OCI-LY7 (cell line): ENCODE data around the gene CETN3. TPM values are rescaled to one million over a fixed set of nuclear protein-coding genes. Genes with fewer than 3 reads are reported as not detected.

Experiments used
- BruUV-seq: library from RNA; stranded (reverse); fragments of 400-500 nt; replicated peaks from 2 replicates; lab custom pipeline; 2021; lab: Mats Ljungman, UMichigan
- CTCF ChIA-PET: fragments of 300-600 bp; sonication (Branson Sonifier 250); formaldehyde crosslinking; loops from one replicate; lab custom pipeline; 2022; ENCODE audit warnings: antibody characterized with exemption; ENCODE audit not compliant: unreplicated experiment; lab: Charles Lee
- POLR2A ChIA-PET: fragments of 300-600 bp; sonication (Branson Sonifier 250); formaldehyde crosslinking; loops from one replicate; lab custom pipeline; 2022; ENCODE audit warnings: antibody characterized with exemption; lab: Charles Lee
- DNase-seq: peaks from one replicate; pipeline ENCODE4 v3.0.0-alpha.2; 2015; ENCODE audit warnings: low spot score
- H2AFZ ChIP-seq: fragments of 200-600 bp; sonication (generic), shearing (Covaris generic); 2 replicates; pipeline ENCODE4 v1.6.1; 2014; ENCODE audit warnings: mild to moderate bottlenecking, antibody characterized with exemption, low read length, moderate library complexity
- H3K27ac ChIP-seq: fragments of 200-600 bp; sonication (generic); 2 replicates; pipeline ENCODE4 v1.5.1; 2014; ENCODE audit warnings: mixed run types, low read depth, mild to moderate bottlenecking, moderate library complexity, low read length, inconsistent platforms; ENCODE audit not compliant: poor library complexity, severe bottlenecking
- H3K36me3 ChIP-seq: fragments of 200-600 bp; sonication (generic); 2 replicates; pipeline ENCODE4 v1.6.1; 2014; ENCODE audit warnings: mild to moderate bottlenecking, antibody characterized with exemption, low read length, moderate library complexity, mixed read lengths; ENCODE audit not compliant: insufficient read depth
- H3K4me1 ChIP-seq: fragments of 200-600 bp; sonication (generic); 2 replicates; pipeline ENCODE4 v1.5.1; 2014; ENCODE audit warnings: mild to moderate bottlenecking, low read length; ENCODE audit not compliant: insufficient read depth, poor library complexity, severe bottlenecking
- H3K4me2 ChIP-seq: fragments of 200-600 bp; sonication (generic); 2 replicates; pipeline ENCODE4 v1.6.1; 2014; ENCODE audit warnings: mild to moderate bottlenecking, low read length
- H3K4me3 ChIP-seq: fragments of 200-600 bp; sonication (generic); 2 replicates; pipeline ENCODE4 v1.5.1; 2014; ENCODE audit warnings: mild to moderate bottlenecking, low read depth, low read length; ENCODE audit not compliant: poor library complexity, severe bottlenecking
- H3K79me2 ChIP-seq: fragments of 200-600 bp; sonication (generic); 2 replicates; pipeline ENCODE4 v1.6.1; 2016; ENCODE audit warnings: low read depth, mild to moderate bottlenecking, low read length, moderate library complexity, mixed read lengths; ENCODE audit not compliant: insufficient read depth
- H3K9me2 ChIP-seq: fragments of 200-600 bp; sonication (generic); 2 replicates; pipeline ENCODE4 v1.6.1; 2016; ENCODE audit warnings: mild to moderate bottlenecking, low read length, mixed read lengths; ENCODE audit not compliant: insufficient read depth
- H3K9me3 ChIP-seq: fragments of 200-600 bp; sonication (generic); 2 replicates; pipeline ENCODE4 v1.6.1; 2014; ENCODE audit warnings: mild to moderate bottlenecking, mixed run types, low read length, mixed read lengths
- H4K20me1 ChIP-seq: fragments of 200-600 bp; sonication (generic); 2 replicates; pipeline ENCODE4 v1.6.1; 2014; ENCODE audit warnings: mild to moderate bottlenecking, antibody characterized with exemption, low read length, moderate library complexity, mixed read lengths; ENCODE audit not compliant: insufficient read depth
- EZH2phosphoT487 ChIP-seq: fragments of 200-600 bp; sonication (generic); IDR thresholded peaks from 2 replicates; pipeline ENCODE4 v1.6.1; 2018; ENCODE audit warnings: low read depth, borderline replicate concordance, mild to moderate bottlenecking, mixed run types, antibody characterized with exemption, low read length, moderate library complexity, mixed read lengths
- intact Hi-C: fragments of 100-400 bp; cut with micrococcal nuclease; formaldehyde crosslinking; loops from one replicate; pipeline ENCODE4 v1.10.0; 2022; ENCODE audit not compliant: unreplicated experiment
- total RNA-seq, 2 experiments: library from RNA; depleted of rRNA in 1 of 2; stranded (reverse); fragments of >200 nt in 1 of 2; shearing (Covaris generic) in 1 of 2; gene quantifications; 2 replicates each; pipeline ENCODE4 v1.2.3, GENCODE V29; 2014 to 2022
- TF ChIP-seq, protein P1 (sequence below): fragments of 200-600 bp; sonication (generic); conservative IDR thresholded peaks from 2 replicates; pipeline ENCODE4 v1.5.1; 2014; ENCODE audit warnings: mild to moderate bottlenecking, antibody characterized with exemption, low read length, moderate library complexity, mixed read lengths

Gene CETN3
- total RNA-seq, 2 experiments from 2014 or later, result 34.6 to 53.2 TPM

DNA sequence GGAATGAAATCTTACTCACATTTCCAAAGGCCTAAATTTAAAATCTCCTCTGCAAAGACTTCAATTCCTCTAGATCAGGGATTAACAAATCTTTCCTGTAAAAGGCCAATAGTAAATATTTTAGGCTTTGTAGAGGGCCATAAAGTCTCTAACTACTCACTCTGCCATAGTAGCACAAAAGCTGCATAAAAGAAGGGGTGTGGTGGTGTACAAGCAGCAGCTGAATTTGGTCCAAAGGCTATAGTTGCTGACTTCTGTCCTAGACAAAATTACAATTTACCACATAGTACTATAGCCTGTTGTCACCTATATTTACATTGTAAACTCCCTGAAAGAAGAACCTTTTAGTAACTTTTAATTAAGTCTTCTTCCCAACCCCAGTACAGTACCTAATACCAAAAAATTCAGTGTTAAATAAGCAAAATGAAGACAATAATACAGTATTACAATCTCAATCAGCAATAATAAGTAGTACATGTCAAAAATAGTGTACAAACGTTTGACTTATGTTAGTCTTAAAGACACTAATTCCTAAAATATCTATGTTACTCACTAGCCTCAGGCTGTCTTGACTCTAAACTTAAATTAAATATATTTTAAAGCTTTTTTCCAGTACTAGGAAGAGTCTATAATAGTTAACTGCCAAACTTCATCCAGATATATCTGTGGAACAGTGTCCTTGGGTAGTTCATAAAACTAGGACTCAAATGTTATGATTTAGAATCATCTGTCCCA, 6.9 kb downstream of the CETN3 start:
- H3K9me3 ChIP-seq, result no peaks in the 10 kb centered on the region
- ChIA-PET CTCF (no interaction called here), POLR2A (no interaction called here)
- H2AFZ ChIP-seq, result no peak overlapping the region
- H3K36me3 ChIP-seq, result peaks cover 69% of the 10 kb centered on the region
- no peak overlapping the region for H3K4me3 ChIP-seq
- no TSS peak for BruUV-seq
- H3K4me1 ChIP-seq, result peaks cover 10% of the 10 kb centered on the region
- no peak overlapping the region for H3K27ac ChIP-seq
- H3K4me2 ChIP-seq, result no peak overlapping the region
- intact Hi-C loops, result no loop called here
- H3K79me2 ChIP-seq, result peaks cover 12% of the 10 kb centered on the region; the same call in 1 of the 2 replicates
- H3K9me2 ChIP-seq, result no peaks in the 10 kb centered on the region
- TF ChIP-seq, protein P1, sequence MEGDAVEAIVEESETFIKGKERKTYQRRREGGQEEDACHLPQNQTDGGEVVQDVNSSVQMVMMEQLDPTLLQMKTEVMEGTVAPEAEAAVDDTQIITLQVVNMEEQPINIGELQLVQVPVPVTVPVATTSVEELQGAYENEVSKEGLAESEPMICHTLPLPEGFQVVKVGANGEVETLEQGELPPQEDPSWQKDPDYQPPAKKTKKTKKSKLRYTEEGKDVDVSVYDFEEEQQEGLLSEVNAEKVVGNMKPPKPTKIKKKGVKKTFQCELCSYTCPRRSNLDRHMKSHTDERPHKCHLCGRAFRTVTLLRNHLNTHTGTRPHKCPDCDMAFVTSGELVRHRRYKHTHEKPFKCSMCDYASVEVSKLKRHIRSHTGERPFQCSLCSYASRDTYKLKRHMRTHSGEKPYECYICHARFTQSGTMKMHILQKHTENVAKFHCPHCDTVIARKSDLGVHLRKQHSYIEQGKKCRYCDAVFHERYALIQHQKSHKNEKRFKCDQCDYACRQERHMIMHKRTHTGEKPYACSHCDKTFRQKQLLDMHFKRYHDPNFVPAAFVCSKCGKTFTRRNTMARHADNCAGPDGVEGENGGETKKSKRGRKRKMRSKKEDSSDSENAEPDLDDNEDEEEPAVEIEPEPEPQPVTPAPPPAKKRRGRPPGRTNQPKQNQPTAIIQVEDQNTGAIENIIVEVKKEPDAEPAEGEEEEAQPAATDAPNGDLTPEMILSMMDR, result no peak
- TF ChIP-seq EZH2phosphoT487, result no peak
- no peak for DNase-seq
- H4K20me1 ChIP-seq, result no peaks in the 10 kb centered on the region

DNA sequence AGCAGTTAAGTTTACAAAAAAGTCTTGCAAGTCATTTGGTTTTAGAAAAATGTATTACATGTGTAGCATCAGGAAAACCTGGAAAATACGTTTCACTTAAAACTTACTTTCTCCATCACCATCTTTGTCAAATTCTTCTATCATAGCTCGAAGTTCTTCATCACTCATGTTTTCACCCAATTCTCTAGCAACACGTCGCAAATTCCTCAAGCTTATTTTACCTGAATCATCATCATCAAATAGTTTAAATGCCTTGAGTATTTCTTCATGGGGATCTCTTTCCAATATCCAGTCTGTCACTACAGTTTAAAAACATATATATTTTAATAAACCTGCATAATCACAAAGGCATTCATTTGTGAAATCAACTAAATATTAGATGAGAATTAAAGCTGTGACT, 10.3 kb downstream of the CETN3 start:
- Histone ChIP-seq H3K27ac (no peak overlapping the region), H3K4me2 (no peak overlapping the region), H4K20me1 (no peaks in the 10 kb centered on the region), H3K4me1 (no peaks in the 10 kb centered on the region), H3K36me3 (peaks cover 54% of the 10 kb centered on the region), H2AFZ (no peak overlapping the region), H3K79me2 (0 out of 2 replicates have a peak, but pooled peaks cover 6% of the 10 kb centered on the region), H3K9me3 (no peaks in the 10 kb centered on the region), H3K9me2 (no peaks in the 10 kb centered on the region), H3K4me3 (no peak overlapping the region)
- POLR2A ChIA-PET, result interaction anchor here (1.2 to 3.3 kb wide), 3 partner anchors 9 to 11 kb away, joined by 4 to 24 read pairs (median 6); partner anchors contain the start of gene CETN3
- no peak for DNase-seq
- intact Hi-C loops, result no loop called here
- CTCF ChIA-PET, result no interaction called here
- BruUV-seq, result no TSS peak
- TF ChIP-seq, protein P1, result no peak
- no peak for TF ChIP-seq EZH2phosphoT487

DNA sequence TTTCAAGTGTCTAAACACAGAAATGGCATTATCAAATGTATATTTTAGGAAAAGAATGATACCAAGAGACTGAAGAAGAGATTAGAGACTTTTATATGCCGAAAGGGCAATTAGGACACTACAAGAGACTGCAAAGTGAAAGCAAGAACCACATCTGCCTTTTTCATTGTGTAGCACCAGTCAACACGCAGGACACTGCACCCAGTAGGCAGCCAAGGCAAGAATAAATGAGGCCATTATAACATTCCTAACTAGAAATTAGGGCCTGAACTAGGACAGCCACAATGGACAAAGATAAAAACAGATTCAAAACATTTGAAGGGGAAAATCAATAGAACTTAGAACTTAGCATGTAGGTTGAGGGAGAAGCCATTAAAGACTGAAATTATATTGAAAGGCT, 10.8 kb downstream of the CETN3 start:
- ChIA-PET POLR2A (interaction anchor here (1.8 kb wide), 1 partner anchor 10 kb away, joined by 6 read pairs; no protein-coding TSS in a partner anchor), CTCF (no interaction called here)
- intact Hi-C loops, result no loop called here

More for the DNA sequence above, 10.8 kb downstream of the CETN3 start:
- Histone ChIP-seq H3K4me3 (no peak overlapping the region), H2AFZ (no peak overlapping the region), H3K27ac (no peak overlapping the region), H3K4me1 (no peaks in the 10 kb centered on the region), H3K9me2 (no peaks in the 10 kb centered on the region), H3K4me2 (no peak overlapping the region), H4K20me1 (no peaks in the 10 kb centered on the region), H3K9me3 (no peaks in the 10 kb centered on the region), H3K79me2 (0 out of 2 replicates have a peak, but pooled peaks cover 6% of the 10 kb centered on the region), H3K36me3 (peaks cover 54% of the 10 kb centered on the region)
- no TSS peak for BruUV-seq
- TF ChIP-seq, protein P1, result no peak
- no peak for TF ChIP-seq EZH2phosphoT487
- DNase-seq, result no peak
